Neutrophil (primary cell): Measurements from ENCODE around the gene PRPF38A.
A peak's percentile ranks its signal among the peaks of the same experiment; 100 is the strongest.

Source experiments
- H3K27ac ChIP-seq: fragments of 200-600 bp; sonication (generic); 2 replicates; pipeline ENCODE4 v1.5.1; 2016; ENCODE audit warnings: mild to moderate bottlenecking, moderate library complexity
- H3K27me3 ChIP-seq: fragments of 200-600 bp; sonication (generic); 2 replicates; pipeline ENCODE4 v1.6.0; 2016; ENCODE audit warnings: mild to moderate bottlenecking
- H3K36me3 ChIP-seq: fragments of 200-600 bp; sonication (generic); 2 replicates; pipeline ENCODE4 v1.5.1; 2017
- H3K4me1 ChIP-seq, 2 experiments: fragments of 200-600 bp in 1 of 2; sonication (generic) in 1 of 2; 1 replicate in 1 of 2; 2 replicates in 1 of 2; pipeline versions ENCODE4 v1.5.1 to v1.6.1; 2013 to 2016; ENCODE audit warnings: low read depth in 1 of 2, low read length in 1 of 2, mild to moderate bottlenecking in 1 of 2, moderate library complexity in 1 of 2; ENCODE audit not compliant: control insufficient read depth in 1 of 2, insufficient read depth in 1 of 2
- H3K4me3 ChIP-seq, 2 experiments: fragments of 200-600 bp in 1 of 2; sonication (generic) in 1 of 2; 1 replicate in 1 of 2; 2 replicates in 1 of 2; pipeline ENCODE4 v1.5.1; 2013 to 2016; ENCODE audit warnings: low read depth in 1 of 2, low read length in 1 of 2, mild to moderate bottlenecking in 1 of 2, moderate library complexity in 1 of 2
- H3K9me3 ChIP-seq: fragments of 200-600 bp; sonication (generic); 2 replicates; pipeline ENCODE4 v1.5.1; 2016
- TF ChIP-seq, protein P1 (sequence below): fragments of 200-600 bp; sonication (generic); IDR thresholded peaks from 2 replicates; pipeline ENCODE4 v1.5.1; 2016; ENCODE audit warnings: antibody characterized with exemption

Gene PRPF38A, protein sequence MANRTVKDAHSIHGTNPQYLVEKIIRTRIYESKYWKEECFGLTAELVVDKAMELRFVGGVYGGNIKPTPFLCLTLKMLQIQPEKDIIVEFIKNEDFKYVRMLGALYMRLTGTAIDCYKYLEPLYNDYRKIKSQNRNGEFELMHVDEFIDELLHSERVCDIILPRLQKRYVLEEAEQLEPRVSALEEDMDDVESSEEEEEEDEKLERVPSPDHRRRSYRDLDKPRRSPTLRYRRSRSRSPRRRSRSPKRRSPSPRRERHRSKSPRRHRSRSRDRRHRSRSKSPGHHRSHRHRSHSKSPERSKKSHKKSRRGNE

DNA sequence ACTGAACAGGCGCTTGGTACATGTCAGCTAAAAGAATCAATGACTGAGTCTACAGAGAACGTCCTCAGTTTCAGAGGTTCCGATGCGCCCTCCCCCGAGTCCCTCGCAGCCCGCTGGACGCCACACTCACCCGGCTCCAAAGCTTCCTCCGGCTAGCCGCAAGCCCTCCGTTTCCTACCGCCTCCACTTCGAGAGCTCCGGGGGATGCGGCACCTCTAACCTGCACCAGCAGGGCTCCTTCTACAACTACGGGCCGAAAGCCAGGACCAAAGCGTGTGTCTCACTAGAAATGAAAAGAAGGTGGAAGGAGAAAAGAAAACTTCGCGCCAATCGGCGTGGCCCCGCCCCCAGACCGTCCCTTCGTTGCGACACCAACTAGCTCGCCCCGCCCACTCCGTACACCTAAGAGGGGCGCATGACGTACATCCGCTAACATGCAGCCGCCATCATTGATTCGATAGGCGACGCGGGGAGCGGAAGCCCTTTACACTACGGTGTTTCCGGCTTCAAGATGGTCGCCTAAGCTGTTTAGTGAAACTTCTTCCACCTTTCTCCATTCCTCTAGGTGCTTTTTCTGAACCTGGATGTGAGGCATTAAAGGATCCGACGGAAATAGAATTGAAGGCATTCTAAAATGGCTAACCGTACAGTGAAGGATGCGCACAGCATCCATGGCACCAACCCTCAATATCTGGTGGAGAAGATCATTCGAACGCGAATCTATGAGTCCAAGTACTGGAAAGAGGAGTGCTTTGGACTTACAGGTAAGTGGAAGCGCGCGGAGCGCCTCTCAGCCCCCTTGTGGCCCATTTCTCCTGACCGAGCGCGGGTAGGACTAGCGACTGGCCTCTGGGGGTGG is at the start of gene PRPF38A, which contains the start of gene ORC1:
Gene PRPF38A, plus strand, starts transcription at position 487 of the 859 bp plus-strand sequence. Its CDS starts 148 bp downstream, at position 635.
Gene ORC1, minus strand, starts transcription at position 308 of the 859 bp plus-strand sequence. CDS start 2,200 bp downstream, outside the sequence.
- Histone ChIP-seq H3K4me3 (peak within 1 kb of the TSS; percentile 88 to 96), H3K36me3 (peaks cover 33% of the 10 kb centered on the region), H3K4me1 (peaks cover 41 to 43% of the 10 kb centered on the region in 2 experiments), H3K27me3 (no peaks in the 10 kb centered on the region), H3K27ac (peak within 1 kb of the TSS; percentile 89), H3K9me3 (no peaks in the 10 kb centered on the region)
- TF ChIP-seq, protein P1, sequence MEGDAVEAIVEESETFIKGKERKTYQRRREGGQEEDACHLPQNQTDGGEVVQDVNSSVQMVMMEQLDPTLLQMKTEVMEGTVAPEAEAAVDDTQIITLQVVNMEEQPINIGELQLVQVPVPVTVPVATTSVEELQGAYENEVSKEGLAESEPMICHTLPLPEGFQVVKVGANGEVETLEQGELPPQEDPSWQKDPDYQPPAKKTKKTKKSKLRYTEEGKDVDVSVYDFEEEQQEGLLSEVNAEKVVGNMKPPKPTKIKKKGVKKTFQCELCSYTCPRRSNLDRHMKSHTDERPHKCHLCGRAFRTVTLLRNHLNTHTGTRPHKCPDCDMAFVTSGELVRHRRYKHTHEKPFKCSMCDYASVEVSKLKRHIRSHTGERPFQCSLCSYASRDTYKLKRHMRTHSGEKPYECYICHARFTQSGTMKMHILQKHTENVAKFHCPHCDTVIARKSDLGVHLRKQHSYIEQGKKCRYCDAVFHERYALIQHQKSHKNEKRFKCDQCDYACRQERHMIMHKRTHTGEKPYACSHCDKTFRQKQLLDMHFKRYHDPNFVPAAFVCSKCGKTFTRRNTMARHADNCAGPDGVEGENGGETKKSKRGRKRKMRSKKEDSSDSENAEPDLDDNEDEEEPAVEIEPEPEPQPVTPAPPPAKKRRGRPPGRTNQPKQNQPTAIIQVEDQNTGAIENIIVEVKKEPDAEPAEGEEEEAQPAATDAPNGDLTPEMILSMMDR: no peak

DNA sequence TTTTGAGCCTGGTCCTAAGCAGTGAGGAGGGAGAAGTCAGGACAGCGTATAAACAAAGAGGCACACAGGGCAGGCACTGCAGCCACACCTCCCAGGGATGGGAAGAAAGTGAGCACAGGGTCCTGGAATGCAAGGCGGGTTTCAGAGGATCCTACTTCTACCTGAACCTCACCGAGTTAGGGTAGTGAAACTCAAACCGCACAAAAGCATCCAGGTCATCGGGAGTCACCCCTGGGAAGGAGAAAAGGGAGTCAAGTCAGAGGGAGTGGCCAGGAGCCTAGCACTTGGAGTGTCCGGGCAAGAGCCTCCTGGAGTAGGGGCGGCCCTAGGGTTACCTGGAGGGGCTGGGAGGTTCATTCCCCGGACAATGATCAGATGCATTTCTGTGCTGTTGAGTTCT is 49.0 kb upstream of the PRPF38A start:
- Histone ChIP-seq H3K36me3 (peaks cover 99% of the 10 kb centered on the region), H3K9me3 (no peaks in the 10 kb centered on the region), H3K27ac (no peak overlapping the region), H3K4me1 (no peaks in the 10 kb centered on the region), H3K4me3 (no peak overlapping the region), H3K27me3 (no peaks in the 10 kb centered on the region)
- TF ChIP-seq, protein P1: no peak

DNA sequence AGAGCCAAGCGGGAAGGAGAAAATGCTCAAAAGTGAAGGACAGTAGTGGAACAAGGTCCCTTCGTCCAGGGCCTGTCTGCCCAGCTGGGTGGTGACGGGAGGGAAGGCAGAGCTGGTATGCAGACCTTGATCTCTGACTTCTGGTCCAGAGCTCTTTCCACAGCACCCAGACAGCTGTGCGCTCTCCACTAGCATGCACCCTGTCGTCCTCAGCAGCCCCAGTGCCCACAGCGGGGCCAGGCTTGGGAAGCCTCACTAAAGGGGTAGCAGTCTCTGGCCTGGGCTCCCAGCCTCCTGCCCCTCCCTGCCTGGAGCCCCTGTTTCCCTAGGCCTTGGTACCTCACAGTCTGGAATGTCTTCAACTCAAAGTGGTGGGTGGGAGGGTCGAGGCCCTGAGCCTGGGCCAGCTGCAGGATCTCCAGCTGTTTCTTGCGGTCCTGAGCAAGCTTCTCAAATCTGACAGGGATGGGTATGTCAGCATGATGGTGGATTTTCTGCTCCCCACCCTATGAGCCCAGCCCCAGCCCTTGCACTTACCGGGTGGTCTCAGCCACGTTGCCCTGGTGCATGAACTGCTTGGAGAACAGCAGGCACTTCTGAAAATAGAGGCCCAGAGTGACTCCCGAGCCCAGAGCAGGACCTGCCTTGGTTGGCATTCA is 48.4 kb upstream of the PRPF38A start:
- Histone ChIP-seq H3K9me3 (no peaks in the 10 kb centered on the region), H3K36me3 (peaks cover 99% of the 10 kb centered on the region), H3K27ac (no peak overlapping the region), H3K27me3 (no peaks in the 10 kb centered on the region), H3K4me3 (no peak overlapping the region), H3K4me1 (no peaks in the 10 kb centered on the region)
- TF ChIP-seq, protein P1: no peak

DNA sequence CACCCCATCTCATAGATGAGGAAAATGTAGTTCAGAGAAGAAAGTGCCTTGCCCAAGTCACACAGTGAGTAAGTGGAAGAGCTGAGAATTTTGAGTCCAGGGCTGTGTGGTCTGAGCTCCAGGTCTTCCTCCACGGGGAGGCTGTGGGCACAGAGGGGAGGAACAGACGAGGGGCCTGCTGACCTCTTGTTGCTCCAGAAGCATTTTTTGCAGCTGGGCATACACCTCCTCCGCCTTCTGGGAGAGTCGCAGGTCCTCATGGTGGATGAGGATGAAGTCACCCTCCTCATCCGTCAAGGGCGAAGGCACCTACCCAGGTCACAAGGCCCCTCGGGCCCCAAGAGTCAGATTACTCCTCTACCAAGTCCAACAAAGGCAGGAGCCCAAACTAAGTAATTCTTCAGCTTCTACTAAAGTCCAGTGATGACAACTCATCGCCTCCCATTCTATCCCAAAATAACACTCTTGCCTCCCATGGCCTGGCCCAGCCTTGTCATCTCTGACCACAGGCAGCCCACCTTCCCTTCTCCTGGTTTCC is 47.5 kb upstream of the PRPF38A start:
- TF ChIP-seq, protein P1: no peak
- H3K36me3 ChIP-seq: peaks cover 100% of the 10 kb centered on the region

DNA sequence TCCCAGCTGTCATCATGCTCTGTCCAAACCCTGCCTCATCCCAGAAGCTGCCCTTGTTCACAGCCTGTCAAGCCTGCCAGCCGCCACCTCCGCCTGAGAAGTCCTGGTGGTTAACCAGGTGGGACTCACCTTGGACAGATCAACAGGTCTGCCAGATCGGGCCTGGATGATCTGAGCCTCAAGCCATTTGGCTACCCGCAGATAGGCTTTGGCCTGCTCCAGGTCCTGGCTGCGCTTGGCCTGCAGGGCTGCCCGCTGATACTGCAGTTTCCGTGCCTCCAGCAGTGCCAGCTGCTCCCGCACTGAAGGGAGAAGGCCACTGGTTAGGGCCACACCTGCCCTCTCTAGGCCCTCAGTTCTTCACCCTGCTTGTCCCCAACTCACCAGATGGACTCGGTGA is 47.0 kb upstream of the PRPF38A start:
- Histone ChIP-seq H3K9me3 (no peaks in the 10 kb centered on the region), H3K4me1 (no peaks in the 10 kb centered on the region), H3K36me3 (peaks cover 100% of the 10 kb centered on the region), H3K4me3 (no peak overlapping the region), H3K27me3 (no peaks in the 10 kb centered on the region), H3K27ac (no peak overlapping the region)
- TF ChIP-seq, protein P1: no peak

More for the DNA sequence above, 47.5 kb upstream of the PRPF38A start:
- no peaks in the 10 kb centered on the region for H3K4me1 ChIP-seq
- no peaks in the 10 kb centered on the region for H3K27me3 ChIP-seq
- no peak overlapping the region for H3K4me3 ChIP-seq
- no peaks in the 10 kb centered on the region for H3K9me3 ChIP-seq
- no peak overlapping the region for H3K27ac ChIP-seq
